ENCODE results near the gene CNTNAP2.

DNA sequence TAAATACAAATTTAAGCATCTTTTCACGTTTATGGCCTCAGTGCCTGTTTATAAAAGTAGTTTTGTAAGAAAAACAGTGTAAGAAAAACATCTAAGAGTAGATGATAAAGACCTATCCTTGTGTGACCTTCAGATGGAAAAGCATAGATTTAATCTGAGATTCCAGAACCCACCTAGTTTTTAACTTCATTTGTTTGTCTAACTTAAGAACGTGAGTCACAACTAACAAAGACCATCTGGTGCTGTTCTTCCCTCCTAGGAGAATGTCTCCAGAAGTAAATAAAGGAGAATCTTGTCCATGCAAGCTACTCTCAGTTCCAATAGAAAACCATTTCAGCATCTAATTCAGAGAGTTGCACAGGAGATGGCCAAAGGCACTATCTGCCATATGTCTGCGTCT is 2208.6 kb downstream of the CNTNAP2 start:
- no peak for TF ChIP-seq EZH2 (IDR thresholded peaks at IDR 0.05; ENCODE audit: insufficient read depth, poor library complexity, severe bottlenecking)
- no peak for TF ChIP-seq EZH2phosphoT487 (IDR thresholded peaks at IDR 0.05; ENCODE audit: insufficient read depth, low read depth)

Data from GM23248 (cell line).